GDM1 (cell line): Measurements from ENCODE around the gene POLR3B.
"Not testable (repeated sequence)": the region's sequence is repeated elsewhere in the genome, so short reads cannot be mapped to it uniquely, and the experiment has no call there.

Source experiments
- DNase-seq: peaks from one replicate; lab custom pipeline; 2025; lab: John Stamatoyannopoulos, UW

POLR3B gene

DNA sequence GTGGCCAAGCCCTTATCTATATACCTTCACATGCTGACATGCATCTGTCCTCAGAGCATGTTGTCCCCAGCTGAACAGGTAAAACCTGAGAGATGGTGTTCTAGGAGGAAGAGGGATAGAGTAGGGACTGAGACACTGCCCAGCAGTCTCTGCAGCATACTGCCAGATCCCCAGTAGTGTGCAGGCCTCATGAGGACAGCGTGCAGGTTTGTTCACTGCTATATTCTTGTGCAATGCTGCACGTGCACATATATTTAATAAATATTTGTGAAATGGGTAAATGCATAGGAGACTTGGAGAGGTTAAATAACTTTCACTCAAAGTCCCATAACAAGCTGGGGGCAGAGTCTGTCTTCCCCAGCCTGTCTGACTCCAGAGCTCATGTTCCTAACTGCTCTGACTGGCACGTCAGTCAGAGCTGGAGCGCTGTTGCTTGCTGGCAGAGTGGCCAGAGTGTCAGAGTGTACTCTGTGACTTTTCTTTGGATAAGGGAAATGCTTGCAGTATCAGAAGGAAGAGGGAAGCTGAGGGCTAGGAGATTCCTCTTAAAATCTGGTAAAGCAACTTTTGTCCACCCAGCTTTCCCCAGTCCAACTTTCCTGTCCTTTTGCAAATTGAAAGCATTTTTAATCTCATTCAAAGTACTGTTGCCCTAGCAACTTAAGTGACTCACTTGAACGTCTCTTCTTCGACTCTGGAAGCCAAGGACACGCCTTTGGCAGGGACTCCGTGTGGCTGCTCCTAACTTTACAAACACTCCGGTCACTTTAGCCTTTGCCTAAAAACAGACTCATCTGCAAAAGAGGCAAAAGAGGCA is 14.9 kb upstream of the POLR3B start:
- no peak for DNase-seq

DNA sequence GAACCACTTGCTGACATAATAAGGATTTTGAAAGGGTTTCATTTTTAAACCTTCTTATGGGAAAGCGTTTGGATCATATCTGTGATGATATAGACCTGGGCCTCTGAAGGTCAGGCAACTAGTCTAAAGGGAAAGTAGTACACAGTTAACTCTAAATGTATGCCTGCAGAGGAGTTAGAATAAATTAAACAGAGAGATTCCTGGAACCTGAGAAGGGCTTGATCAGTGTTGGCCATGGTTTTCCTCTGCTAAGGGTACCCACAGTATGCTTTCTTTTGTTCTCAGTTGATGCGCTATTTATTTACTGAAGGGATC is 14.4 kb upstream of the POLR3B start:
- DNase-seq = no peak

DNA sequence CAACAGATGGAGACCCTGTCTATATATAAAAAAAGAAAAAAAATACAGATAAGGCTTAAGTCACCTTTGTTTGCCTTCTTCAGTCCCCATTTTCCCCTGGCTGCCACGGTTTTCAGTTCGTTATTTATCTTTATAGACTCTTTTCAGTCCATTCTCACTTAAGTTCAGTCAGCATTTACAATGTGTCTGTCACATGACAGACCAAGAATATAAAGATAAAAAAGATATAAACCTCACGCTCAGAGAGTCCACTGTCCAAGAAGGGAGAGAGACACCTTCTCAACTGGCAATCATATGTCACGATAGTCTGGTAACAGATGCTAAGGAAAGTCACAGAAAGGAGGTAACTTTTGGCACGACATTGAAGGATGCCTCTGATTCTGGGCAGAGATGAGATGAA is 13.4 kb upstream of the POLR3B start:
- no peak for DNase-seq

DNA sequence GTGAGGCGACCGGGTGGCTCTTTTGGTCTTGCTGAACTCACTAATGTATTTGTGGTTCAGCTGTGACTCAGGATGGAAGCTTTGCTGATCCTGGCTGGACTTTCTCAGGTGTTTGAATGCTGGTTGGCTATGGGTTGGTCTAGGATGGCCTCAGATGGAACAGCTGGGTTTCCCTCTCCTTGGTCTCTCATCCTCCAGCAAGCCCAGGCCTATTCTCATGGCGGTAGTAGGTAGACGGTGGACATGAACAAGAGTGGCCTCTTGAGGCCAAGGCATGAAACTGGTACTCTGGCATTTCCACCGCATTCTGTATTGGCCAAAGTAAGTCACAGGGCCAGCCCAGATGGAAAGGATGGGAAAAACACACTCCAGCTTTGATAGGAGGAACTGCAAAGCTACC is 11.8 kb upstream of the POLR3B start:
- DNase-seq = no peak

DNA sequence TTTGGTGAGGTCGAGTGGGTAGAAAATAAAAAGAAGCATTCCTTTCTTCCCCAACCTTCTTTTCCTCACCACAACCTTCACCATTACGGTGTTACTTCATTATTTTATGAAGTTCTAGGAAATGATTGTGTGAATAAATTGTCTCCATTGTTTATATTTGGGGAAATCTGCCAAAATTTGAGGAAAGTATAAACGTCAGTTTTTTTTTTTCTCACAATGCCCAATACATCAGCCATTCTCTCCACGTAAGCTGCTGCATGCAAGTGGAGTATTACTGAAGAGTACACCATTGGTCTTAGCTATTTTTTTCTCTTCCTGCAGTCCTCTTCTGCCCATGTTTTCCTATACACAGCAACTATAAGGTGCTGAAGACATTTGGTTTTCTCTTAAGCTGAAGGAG is 9.1 kb upstream of the POLR3B start:
- DNase-seq = no peak

DNA sequence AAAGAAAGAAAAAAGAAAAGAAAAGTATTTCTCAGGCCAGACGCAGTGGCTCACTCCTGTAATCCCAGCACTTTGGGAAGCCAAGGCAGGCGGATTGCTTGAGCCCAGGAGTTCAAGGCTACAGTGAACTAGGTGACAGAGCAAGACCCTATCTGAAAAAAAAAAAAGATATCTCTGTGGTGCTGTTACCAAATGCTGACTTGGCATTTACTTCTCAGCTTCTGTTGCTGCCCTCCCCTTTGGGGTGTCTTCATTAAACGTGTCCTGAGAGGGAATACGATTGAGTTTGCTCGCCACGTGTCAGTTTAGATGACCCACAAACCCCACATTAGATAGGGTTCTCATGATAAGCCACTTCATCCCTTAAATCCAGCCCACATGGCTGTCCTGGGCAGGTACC is 4.4 kb upstream of the POLR3B start:
- DNase-seq = no peak

DNA sequence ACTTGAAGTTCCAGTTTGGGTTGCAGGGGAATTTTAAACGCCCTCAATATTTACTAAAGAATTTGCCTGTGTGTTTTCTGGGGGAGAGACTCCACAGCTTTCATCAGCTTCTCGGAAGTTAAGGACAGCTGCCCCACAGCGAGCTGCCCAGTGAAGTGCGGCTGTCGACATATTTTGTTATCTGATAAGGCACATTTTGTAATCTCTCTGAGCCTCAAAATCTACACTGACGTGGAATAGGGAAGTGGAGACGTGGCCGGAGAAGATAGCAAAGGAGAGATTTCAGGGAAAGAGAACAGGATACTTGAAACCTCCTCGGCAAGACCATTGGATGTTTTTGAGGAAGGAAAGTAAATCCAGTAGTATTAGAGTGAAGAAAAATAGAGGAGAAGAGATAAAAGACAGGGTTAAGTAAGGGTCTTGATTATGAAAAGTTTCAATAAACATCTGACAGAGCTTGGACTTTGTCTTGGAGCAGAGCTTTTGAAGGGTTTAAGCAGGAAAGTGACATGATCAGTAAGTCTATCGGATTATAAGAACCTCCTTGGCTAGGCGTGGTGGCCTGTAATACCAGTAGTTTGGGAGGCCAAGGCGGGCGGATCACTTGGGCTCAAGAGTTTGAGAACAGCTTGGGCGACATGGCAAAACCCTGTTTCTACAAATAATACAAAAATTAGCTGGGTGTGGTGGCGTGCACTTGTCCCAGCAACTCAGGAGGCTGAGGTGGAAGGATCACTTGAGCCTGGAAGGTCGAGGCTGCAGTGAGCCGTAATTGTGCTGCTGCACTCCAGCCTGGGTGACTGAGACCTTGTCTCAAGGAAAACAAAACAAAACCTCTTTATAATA is 1.1 kb downstream of the POLR3B start:
- DNase-seq = no peak

DNA sequence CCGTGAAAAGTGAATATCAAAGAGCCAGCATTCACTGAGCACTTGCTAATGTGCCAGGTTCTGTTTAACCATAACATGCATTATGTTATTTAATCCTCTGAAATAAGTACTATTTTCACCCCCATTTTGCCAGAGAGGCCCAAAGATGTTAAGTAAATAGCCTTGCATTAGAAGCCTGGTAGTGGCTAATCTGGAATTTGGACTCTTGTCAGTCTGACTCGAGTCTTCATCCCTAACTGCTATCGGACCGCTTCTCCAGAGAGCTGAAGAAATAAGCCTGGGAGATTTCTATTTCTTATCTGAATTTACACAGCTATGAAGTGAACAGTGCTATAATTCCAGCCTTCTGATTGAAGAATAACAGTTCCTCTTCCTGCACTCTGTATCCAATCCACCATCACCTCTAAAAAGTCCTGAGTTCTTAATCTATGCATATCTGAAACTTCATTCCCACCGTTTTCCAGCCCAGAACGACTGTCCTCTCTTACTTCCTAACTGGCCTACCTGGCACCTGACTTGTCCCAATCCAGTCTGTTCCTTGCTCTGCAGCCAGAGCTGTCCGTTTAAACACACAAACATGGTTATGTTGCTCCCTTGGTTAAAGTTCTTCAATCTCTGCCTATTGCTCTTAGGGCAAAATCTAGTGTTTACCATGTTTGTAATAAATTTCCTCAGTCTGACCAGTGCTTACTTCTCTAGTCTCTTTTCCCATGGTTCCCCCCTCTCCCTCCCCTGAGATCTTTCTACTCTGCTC is 2.3 kb downstream of the POLR3B start:
- DNase-seq = no peak

DNA sequence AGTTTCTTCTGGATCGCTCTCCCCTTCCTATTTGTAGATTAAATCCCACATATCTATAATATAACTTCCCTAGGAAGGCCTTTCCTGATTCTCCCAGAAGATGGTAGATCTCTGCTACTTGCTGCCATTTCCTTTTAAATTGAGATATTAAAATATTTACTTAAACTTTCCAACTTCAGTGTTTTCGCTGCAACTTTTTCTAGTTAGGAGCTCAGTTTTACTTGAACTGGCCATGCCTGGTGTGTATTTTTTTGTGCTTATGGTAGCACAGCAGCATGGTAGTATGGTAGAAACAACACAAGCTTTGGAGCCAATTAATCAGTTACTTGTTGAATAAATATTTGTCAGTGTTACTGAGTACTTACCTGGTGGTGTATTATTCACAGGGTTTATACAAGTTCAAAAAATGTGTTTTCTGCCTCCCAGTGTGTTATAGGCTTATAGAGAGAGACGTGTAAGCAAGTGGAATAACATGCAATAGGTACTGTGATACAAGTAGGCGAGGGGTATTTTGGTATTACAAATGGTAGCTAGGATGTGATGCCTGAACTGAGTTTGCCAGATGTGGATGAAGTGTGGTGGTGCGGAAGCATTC is 2.9 kb downstream of the POLR3B start:
- DNase-seq = no peak

DNA sequence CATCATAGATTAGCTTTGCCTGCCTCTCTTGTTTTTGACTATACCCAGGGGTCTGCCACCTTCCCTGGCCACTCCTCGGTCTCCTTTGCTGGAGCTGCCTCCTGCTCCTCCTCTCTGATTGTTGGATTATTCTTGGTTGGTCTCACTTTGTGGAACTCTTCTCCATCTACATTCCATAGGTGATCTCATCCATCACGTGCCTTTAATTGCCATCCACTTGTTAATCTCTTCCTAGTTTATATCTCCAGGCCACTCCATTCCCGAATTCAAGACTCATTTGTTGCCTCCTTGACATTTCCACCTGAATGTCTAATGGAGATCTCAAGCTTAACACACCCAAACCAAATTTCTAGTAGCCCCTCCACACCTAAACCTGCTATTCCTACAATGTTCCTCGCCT is 5.4 kb downstream of the POLR3B start:
- no peak for DNase-seq

DNA sequence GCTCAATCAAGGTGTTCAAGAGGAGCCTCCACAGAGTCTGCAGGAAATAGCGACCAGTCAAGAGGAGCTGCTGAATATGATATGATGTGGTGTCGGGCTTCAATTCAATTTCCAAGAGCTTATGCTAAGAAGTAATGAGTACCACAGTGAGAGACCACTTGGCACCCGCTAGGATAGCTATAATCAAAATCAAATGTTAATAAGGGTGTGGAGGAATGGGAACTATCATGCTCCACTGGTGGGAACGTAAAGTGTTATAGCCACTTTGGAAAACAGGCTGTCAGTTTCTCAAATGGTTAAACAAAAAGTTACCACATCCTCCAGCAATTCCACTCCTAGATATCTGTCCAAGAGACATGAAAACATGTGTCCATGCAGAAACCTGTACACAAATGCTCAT is 6.7 kb downstream of the POLR3B start:
- DNase-seq = no peak

DNA sequence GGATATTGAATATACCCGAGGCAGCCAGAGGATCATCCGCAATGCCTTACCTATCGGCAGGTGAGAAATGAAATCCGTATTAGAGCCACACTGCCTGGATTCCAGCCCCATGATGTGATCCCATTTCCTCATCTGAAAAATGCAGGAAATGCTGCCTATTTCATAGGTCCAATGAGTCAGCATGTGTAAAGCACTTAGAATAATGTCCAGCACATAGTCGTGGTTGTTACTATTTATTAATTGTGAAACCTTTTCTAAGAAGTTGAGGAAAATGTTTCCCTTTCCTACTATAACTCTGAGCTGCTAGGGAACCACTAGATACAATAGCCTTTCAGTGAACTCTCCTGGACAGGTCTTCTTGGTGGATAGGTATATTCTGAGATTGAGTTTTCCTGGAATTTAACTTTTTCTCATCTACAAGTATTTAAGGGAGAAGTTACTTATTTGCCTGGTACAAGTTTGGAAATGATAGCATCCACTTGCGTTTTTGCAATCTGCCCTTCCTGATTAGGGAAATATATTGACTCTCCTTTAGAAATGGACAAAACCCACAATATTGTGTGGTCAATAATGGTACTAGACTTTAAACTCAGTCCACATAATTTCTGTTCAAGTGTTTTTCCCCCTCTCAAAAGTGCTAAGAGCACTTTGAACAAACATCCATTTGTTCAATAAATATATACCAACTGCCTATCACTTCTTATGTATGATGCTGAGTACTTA is 12.2 kb downstream of the POLR3B start:
- DNase-seq = no peak

DNA sequence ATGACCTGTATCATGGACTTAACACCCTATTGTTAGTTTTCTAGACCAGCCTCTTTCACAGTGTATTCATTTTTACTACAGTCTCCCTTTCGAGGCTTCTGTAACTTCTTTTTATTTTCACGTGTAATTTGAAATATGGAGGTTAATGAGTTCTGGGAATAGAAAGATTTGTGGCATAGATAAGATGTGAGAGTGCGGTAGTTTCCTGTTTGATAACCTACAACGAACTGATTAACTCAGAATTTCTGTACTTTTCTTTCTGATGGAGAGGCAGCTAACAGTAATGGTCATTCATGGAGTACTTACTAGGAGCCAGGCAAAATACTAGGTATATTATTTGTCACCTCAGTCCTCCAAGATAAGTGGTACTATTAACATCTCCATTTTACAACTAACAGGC is 21.2 kb downstream of the POLR3B start:
- DNase-seq = no peak

DNA sequence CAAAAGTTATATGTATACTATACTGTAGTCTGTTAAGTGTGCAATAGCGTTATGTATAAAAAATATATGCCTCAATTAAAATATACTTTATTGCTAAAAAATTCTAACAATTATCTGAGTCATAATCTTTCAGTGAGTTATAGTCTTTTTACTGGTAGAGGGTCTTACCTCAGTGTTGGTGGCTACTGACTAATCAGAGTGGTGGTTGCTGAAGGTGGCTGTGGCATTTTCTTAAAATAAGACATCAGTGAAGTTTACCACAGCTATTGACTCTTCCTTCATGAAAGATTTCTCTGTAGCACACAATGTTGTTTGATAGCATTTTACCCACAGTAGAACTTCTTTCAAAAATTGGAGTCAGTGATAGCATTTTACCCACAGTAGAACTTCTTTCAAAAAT is 23.4 kb downstream of the POLR3B start:
- DNase-seq = no peak

DNA sequence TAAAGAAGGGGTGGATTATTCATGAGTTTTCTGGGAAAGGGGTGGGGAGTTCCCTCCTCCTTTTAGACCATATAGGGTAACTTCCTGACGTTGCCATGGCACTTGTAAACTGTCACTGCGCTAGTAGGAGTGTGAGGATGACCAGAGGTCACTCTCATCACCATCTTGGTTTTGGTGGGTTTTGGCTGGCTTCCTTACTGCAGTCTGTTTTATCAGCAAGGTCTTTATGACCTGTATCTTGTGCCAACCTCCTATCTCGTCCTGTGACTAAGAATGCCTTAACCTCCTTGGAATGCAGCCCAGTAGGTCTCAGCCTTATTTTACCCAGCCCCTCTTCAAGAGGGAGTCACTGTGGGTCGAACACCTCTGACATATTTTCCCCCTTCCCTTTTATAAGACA is 24.3 kb downstream of the POLR3B start:
- not testable (repeated sequence) for DNase-seq

DNA sequence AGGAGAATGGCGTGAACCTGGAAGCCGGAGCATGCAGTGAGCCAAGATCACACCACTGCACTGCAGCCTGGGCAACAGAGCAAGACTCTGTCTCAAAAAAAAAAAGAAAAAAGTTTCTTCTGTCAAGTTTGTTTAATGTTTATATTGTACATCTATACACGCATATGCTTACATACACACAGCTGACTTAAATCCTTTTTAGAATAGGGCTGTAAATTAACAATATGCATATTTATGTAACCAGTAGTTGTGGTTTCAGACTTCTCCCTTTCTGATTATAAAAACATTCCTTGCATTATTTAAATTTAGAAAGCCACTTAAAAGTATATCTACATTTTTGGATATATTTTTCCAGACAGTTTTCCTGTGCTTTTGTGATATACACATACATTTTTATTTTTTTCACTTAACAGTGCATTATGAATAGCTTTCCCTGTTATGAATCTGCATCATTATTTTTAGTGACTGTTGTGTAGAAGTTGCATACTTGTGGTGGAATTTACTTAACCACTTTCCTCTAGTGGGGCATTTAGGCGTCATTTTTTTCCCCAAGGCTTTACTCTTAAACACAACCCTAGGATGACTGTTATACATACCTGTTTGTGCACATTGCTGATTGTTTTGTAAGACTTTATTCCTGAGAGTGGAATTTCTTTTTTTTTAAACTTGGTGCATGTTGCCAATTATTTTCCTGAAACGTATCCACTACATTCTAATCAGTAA is 29.4 kb downstream of the POLR3B start:
- no peak for DNase-seq

DNA sequence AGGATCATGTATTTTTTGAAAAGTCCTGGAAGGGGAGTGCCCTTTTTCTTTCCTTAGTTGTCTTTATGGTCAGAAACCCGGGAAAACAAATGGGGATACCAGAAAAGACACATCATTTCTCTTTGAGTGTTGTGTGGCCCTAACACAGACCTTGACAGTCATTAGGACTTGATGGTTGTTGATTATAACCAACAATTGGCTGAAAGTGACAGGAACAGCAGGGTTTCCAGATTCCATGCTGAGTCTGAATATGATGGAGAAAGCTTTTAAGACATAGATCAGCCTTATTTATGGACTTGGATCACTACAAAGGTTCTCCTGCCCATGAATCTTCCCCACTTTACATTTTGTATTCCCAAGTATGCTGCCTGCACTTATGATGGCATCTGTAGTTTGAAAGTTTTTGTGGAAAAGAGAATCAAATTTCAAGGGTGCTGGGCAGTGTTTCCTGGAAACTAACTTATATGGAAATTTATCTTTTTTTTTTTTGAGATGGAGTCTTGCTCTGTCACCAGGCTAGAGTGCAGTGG is 30.4 kb downstream of the POLR3B start:
- no peak for DNase-seq

DNA sequence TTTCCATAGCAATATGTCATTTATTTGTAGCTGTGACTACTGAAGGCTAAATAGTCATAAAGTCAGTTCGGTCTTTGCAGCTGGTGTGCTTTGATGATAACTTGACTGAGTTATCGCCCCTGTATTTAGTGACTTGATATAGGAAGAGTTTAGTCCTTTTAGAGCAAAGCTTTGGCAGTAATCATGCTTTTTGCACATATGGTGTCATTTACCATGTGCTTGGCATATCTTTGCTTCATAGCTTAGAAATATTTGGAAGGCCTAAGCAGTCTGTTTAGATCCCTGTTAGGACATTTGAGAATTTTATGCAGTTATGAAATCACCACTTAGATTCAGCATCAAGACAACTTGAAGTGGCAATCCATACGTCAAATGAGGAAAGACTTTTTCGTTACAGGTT is 31.6 kb downstream of the POLR3B start:
- no peak for DNase-seq

DNA sequence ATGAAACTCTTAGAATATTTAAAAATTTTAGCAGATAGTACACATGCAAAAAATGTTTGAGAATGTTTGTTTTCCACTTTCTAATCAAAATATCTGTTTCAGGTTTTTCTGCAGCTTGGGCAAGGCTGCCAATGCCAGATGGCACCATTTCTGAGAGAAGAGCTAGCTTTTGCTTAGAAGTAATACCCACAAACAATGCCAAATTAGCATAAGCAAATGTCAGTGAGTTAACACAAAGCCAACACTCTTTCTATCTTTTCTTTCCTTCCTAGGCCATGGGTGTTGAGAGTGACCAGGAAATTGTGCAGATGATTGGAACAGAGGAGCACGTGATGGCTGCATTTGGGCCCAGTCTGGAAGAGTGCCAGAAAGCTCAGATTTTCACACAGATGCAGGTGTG is 35.2 kb downstream of the POLR3B start:
- DNase-seq = no peak

DNA sequence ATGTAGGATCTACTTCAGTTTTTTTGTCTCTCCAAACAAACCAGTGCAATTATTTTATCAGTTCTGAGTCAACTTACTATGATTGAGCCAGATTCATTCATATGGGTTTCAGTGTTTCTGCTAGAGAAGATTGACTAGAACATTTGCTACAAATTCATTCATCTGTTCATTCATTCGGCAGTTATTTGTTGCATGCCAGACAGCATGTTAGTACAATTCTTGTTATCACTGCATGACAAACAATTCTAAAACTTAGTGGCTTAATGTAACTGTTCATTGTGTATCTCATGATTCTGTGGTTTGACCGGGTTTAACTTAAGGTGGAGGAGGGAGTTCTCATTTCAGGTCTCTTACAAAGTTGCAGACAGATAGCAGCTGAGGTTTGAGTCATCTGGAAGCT is 52.3 kb downstream of the POLR3B start:
- DNase-seq = no peak

DNA sequence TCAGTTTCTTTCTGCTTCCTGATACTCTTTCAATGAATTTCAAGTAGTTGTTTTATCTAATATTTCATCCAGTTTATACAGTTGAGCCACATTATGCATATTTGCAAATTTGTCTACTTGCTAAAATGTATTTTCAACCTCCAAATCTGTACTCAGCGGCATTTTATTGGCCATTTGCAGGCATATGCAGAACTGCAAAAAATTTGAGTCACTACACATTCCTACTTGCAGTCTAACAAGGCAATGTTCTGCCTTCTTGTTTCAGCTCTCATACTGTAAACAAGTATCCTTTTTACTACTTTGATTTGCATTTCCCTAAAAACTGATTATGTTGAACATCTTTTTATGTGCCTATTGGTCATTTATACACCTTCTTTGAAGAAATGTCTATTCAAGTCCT is 55.0 kb downstream of the POLR3B start:
- no peak for DNase-seq
